ENCODE results near the gene NXNL1. TPM values are rescaled to one million over a fixed set of nuclear protein-coding genes. Genes with fewer than 3 reads are reported as not detected.
A peak's percentile ranks its signal among the peaks of the same experiment; 100 is the strongest.

Gene NXNL1
- total RNA-seq, 1 experiment from 2014 or later = not detected

DNA sequence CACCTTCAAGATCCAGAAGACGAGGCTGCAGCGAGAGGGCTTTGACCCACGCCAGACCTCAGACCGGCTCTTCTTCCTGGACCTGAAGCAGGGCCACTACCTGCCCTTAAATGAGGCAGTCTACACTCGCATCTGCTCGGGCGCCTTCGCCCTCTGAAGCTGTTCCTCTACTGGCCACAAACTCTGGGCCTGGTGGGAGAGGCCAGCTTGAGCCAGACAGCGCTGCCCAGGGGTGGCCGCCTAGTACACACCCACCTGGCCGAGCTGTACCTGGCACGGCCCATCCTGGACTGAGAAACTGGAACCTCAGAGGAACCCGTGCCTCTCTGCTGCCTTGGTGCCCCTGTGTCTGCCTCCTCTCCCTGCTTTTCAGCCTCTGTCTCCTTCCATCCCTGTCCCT, 43.7 kb upstream of the NXNL1 start:
- ChIA-PET POLR2A (no interaction called here), CTCF (no interaction called here)
- DNase-seq (ENCODE audit: low read depth, low spot score) (no peak), ATAC-seq (0 out of 2 replicates have a peak, but pooled peaks have one; percentile 33)
- intact Hi-C loops (cut with micrococcal nuclease; ENCODE audit: unreplicated experiment) = no loop called here
- no peaks in the 10 kb centered on the region for H3K27me3 ChIP-seq (ENCODE audit: control insufficient read depth, insufficient read depth, low read length)
- H3K4me1 ChIP-seq (ENCODE audit: control insufficient read depth, insufficient read depth, low read length) = no peaks in the 10 kb centered on the region; the same call in 1 of the 2 replicates
- H3K9me3 ChIP-seq (ENCODE audit: control insufficient read depth, insufficient read depth, low read depth, low read length) = no peaks in the 10 kb centered on the region
- no peak overlapping the region for H3K4me3 ChIP-seq (ENCODE audit: low read depth in 2 of 2, low read length in 2 of 2)
- no peak overlapping the region for H3K27ac ChIP-seq (ENCODE audit: low read length)
- in situ Hi-C loops (cut with HindIII; ENCODE audit: low pct_unique_long_range_greater_than_20kb, low sequenced_read_pairs) = no loop called here
- BruUV-seq (replicated peaks) = no TSS peak
- TF ChIP-seq SIN3A (IDR thresholded peaks at IDR 0.05; ENCODE audit: borderline replicate concordance, insufficient read depth, low read depth, low read length) (no peak), TCF7L2 (IDR thresholded peaks at IDR 0.05; ENCODE audit: low read depth, low read length) (no peak), CTCF (IDR thresholded peaks at IDR 0.05) (no peak), POLR2AphosphoS5 (IDR thresholded peaks at IDR 0.05; ENCODE audit: low read depth, low read length) (no peak), REST (IDR thresholded peaks at IDR 0.05; ENCODE audit: insufficient read depth in 1 of 2, low read depth in 2 of 2, low read length in 1 of 2) (no peak)
- no peaks in the 10 kb centered on the region for H3K36me3 ChIP-seq (ENCODE audit: control insufficient read depth, insufficient read depth, low read length)

GRCh38 chr19:17504030-17504429, 43.3 kb upstream of the NXNL1 start:
- H3K4me3 ChIP-seq (ENCODE audit: low read depth in 2 of 2, low read length in 2 of 2) = no peak overlapping the region
- TF ChIP-seq SIN3A (IDR thresholded peaks at IDR 0.05; ENCODE audit: borderline replicate concordance, insufficient read depth, low read depth, low read length) = no peak
- TF ChIP-seq CTCF (IDR thresholded peaks at IDR 0.05) = no peak
- TF ChIP-seq POLR2AphosphoS5 (IDR thresholded peaks at IDR 0.05; ENCODE audit: low read depth, low read length) = no peak
- no peak for TF ChIP-seq TCF7L2 (IDR thresholded peaks at IDR 0.05; ENCODE audit: low read depth, low read length)
- no peak for TF ChIP-seq REST (IDR thresholded peaks at IDR 0.05; ENCODE audit: insufficient read depth in 1 of 2, low read depth in 2 of 2, low read length in 1 of 2)
- no peak overlapping the region for H3K27ac ChIP-seq (ENCODE audit: low read length)
- H3K36me3 ChIP-seq (ENCODE audit: control insufficient read depth, insufficient read depth, low read length) = no peaks in the 10 kb centered on the region
- in situ Hi-C loops (cut with HindIII; ENCODE audit: low pct_unique_long_range_greater_than_20kb, low sequenced_read_pairs) (no loop called here), intact Hi-C loops (cut with micrococcal nuclease; ENCODE audit: unreplicated experiment) (no loop called here)
- no peaks in the 10 kb centered on the region for H3K9me3 ChIP-seq (ENCODE audit: control insufficient read depth, insufficient read depth, low read depth, low read length)
- CTCF ChIA-PET = no interaction called here
- no peak for DNase-seq (ENCODE audit: low read depth, low spot score)
- ATAC-seq = 0 out of 2 replicates have a peak, but pooled peaks have one; percentile 10
- no peaks in the 10 kb centered on the region for H3K27me3 ChIP-seq (ENCODE audit: control insufficient read depth, insufficient read depth, low read length)
- POLR2A ChIA-PET = no interaction called here
- H3K4me1 ChIP-seq (ENCODE audit: control insufficient read depth, insufficient read depth, low read length) = no peaks in the 10 kb centered on the region; the same call in 1 of the 2 replicates
- no TSS peak for BruUV-seq (replicated peaks)

All from Panc1 (cell line).